ENCODE measurements around the gene TCAIM.

DNA sequence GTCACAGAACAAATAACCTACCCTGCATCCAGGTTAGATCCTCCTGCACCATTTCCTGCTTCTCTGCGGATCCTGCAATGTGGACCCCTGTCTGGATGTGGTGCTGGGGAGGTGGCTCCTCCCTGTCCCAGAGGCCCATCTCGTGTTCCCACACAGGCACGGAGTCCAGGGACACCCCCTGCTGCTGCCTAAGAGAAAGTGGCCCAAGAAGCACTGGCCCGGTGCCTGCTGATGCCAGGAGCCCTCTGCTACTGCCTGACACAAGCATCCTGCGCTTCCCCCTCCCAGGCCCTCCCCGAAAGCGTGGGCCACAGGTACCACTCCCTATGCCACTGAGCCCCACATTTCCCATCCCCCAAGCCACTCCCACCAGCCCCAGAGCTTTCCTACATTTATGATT lies 90.3 kb downstream of the TCAIM start:
- TF ChIP-seq POLR2AphosphoS5 (IDR thresholded peaks at IDR 0.05; ENCODE audit: low read depth, low read length), result no peak
- no peak for TF ChIP-seq SIN3A (IDR thresholded peaks at IDR 0.05; ENCODE audit: borderline replicate concordance, insufficient read depth, low read length)
- TF ChIP-seq TAF1 (IDR thresholded peaks at IDR 0.05; ENCODE audit: borderline replicate concordance, insufficient read depth, low read length), result no peak
- TF ChIP-seq, protein P1, sequence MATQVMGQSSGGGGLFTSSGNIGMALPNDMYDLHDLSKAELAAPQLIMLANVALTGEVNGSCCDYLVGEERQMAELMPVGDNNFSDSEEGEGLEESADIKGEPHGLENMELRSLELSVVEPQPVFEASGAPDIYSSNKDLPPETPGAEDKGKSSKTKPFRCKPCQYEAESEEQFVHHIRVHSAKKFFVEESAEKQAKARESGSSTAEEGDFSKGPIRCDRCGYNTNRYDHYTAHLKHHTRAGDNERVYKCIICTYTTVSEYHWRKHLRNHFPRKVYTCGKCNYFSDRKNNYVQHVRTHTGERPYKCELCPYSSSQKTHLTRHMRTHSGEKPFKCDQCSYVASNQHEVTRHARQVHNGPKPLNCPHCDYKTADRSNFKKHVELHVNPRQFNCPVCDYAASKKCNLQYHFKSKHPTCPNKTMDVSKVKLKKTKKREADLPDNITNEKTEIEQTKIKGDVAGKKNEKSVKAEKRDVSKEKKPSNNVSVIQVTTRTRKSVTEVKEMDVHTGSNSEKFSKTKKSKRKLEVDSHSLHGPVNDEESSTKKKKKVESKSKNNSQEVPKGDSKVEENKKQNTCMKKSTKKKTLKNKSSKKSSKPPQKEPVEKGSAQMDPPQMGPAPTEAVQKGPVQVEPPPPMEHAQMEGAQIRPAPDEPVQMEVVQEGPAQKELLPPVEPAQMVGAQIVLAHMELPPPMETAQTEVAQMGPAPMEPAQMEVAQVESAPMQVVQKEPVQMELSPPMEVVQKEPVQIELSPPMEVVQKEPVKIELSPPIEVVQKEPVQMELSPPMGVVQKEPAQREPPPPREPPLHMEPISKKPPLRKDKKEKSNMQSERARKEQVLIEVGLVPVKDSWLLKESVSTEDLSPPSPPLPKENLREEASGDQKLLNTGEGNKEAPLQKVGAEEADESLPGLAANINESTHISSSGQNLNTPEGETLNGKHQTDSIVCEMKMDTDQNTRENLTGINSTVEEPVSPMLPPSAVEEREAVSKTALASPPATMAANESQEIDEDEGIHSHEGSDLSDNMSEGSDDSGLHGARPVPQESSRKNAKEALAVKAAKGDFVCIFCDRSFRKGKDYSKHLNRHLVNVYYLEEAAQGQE (IDR thresholded peaks at IDR 0.05; ENCODE audit: insufficient read depth in 1 of 2, low read depth in 2 of 2, low read length in 2 of 2), result no peak
